WERI-Rb-1 (cell line): Measurements from ENCODE around the gene NT5DC1.

ENCODE experiments used
- DNase-seq: peaks from one replicate; pipeline ENCODE4 v3.0.0-alpha.2; 2020
- H3K27ac ChIP-seq: fragments of 250-450 bp; sonication (Bioruptor Pico); 2 replicates; pipeline ENCODE4 v1.5.1; 2020; ENCODE audit warnings: mild to moderate bottlenecking, moderate library complexity
- H3K27me3 ChIP-seq: fragments of 250-450 bp; sonication (Bioruptor Pico); 2 replicates; pipeline ENCODE4 v1.5.1; 2021; ENCODE audit warnings: mild to moderate bottlenecking, low read depth, moderate library complexity; ENCODE audit not compliant: insufficient read depth, severe bottlenecking
- H3K36me3 ChIP-seq: fragments of 250-450 bp; sonication (Bioruptor Pico); 2 replicates; pipeline ENCODE4 v1.5.1; 2020; ENCODE audit warnings: mild to moderate bottlenecking, moderate library complexity
- H3K4me3 ChIP-seq: 2 replicates; pipeline ENCODE4 v1.5.1; 2011; ENCODE audit warnings: low read depth, mild to moderate bottlenecking, control low read depth, low read length
- H3K9me3 ChIP-seq: fragments of 250-450 bp; sonication (Bioruptor Pico); 2 replicates; pipeline ENCODE4 v1.5.1; 2021; ENCODE audit warnings: mild to moderate bottlenecking, moderate library complexity; ENCODE audit not compliant: severe bottlenecking
- CTCF ChIP-seq: IDR thresholded peaks from 2 replicates; pipeline ENCODE4 v1.5.1; 2011; ENCODE audit warnings: low read depth, mild to moderate bottlenecking, control low read depth, inconsistent platforms, low read length

The NT5DC1 gene

GRCh38 chr6:116189472-116189871, 88.8 kb downstream of the NT5DC1 start:
- TF ChIP-seq CTCF: no peak
- H3K27me3 ChIP-seq: no peaks in the 10 kb centered on the region
- H3K36me3 ChIP-seq: no peaks in the 10 kb centered on the region
- H3K4me3 ChIP-seq: no peak overlapping the region
- H3K27ac ChIP-seq: no peak overlapping the region
- no peaks in the 10 kb centered on the region for H3K9me3 ChIP-seq
- no peak for DNase-seq

- H3K9me3 ChIP-seq: no peaks in the 10 kb centered on the region
- no peak overlapping the region for H3K27ac ChIP-seq
- no peaks in the 10 kb centered on the region for H3K36me3 ChIP-seq
- H3K4me3 ChIP-seq: no peak overlapping the region
- no peaks in the 10 kb centered on the region for H3K27me3 ChIP-seq
- no peak for DNase-seq
- no peak for TF ChIP-seq CTCF
These were observed 89.9 kb downstream of the NT5DC1 start for GRCh38 chr6:116190550-116190949.

- no peak for DNase-seq
- Histone ChIP-seq H3K27me3 (no peaks in the 10 kb centered on the region), H3K36me3 (no peaks in the 10 kb centered on the region), H3K27ac (no peak overlapping the region), H3K9me3 (no peaks in the 10 kb centered on the region), H3K4me3 (no peak overlapping the region)
- no peak for TF ChIP-seq CTCF
These were observed 91.2 kb downstream of the NT5DC1 start for GRCh38 chr6:116191881-116192280.

GRCh38 chr6:116192786-116193185, 92.1 kb downstream of the NT5DC1 start:
- Histone ChIP-seq H3K27me3 (no peaks in the 10 kb centered on the region), H3K9me3 (no peaks in the 10 kb centered on the region), H3K4me3 (no peak overlapping the region), H3K27ac (no peak overlapping the region), H3K36me3 (no peaks in the 10 kb centered on the region)
- no peak for DNase-seq
- TF ChIP-seq CTCF: no peak

GRCh38 chr6:116196841-116197240, 96.2 kb downstream of the NT5DC1 start:
- H3K4me3 ChIP-seq: no peak overlapping the region
- no peak overlapping the region for H3K27ac ChIP-seq
- H3K36me3 ChIP-seq: no peaks in the 10 kb centered on the region
- H3K27me3 ChIP-seq: no peaks in the 10 kb centered on the region
- DNase-seq: no peak
- no peaks in the 10 kb centered on the region for H3K9me3 ChIP-seq
- TF ChIP-seq CTCF: no peak

- no peak for DNase-seq
- no peak overlapping the region for H3K27ac ChIP-seq
- no peaks in the 10 kb centered on the region for H3K36me3 ChIP-seq
- no peak overlapping the region for H3K4me3 ChIP-seq
- H3K27me3 ChIP-seq: no peaks in the 10 kb centered on the region
- no peaks in the 10 kb centered on the region for H3K9me3 ChIP-seq
- no peak for TF ChIP-seq CTCF
These were observed 100.1 kb downstream of the NT5DC1 start for GRCh38 chr6:116200619-116201249.
